HepG2 (cell line): ENCODE data around the gene PPFIA2. TPM values are rescaled to one million over a fixed set of nuclear protein-coding genes. Genes with fewer than 3 reads are reported as not detected.

Experiments
- ATAC-seq: fragments of 200-7000 bp; cut with Tn5 transposase; 3 replicates; pipeline ENCODE4 v1.9.1; 2020; ENCODE audit warnings: mild to moderate bottlenecking, moderate library complexity
- BruUV-seq: library from RNA; stranded (reverse); fragments of 400-500 nt; replicated peaks from 2 replicates; lab custom pipeline; 2021; lab: Mats Ljungman, UMichigan
- CTCF ChIA-PET: fragments of 300-600 bp; formaldehyde crosslinking; extraction: SDS; loops from one replicate; lab custom pipeline; 2021; ENCODE audit warnings: low total read pairs, inconsistent platforms, low intra/inter-chr PET ratio; lab: Yijun Ruan, JAX
- POLR2A ChIA-PET: fragments of 350-600 bp; sonication (Branson Sonifier 250); formaldehyde crosslinking; loops from one replicate; lab custom pipeline; 2020; ENCODE audit warnings: antibody characterized with exemption, inconsistent platforms; lab: Yijun Ruan, JAX
- DNase-seq: peaks from one replicate; pipeline ENCODE4 v3.0.0-alpha.2; 2015; ENCODE audit warnings: low spot score
- FAIRE-seq: peaks from 3 replicates; lab custom pipeline; 2011; peaks lifted over from hg19 to GRCh38; lab: Jason Lieb, UNC
- H2AFZ ChIP-seq: one replicate; pipeline ENCODE4 v1.6.1; 2011; ENCODE audit warnings: low read length, inconsistent platforms
- H3K27ac ChIP-seq: fragments of 300-600 bp; 3 replicates; pipeline ENCODE4 v1.8.0; 2011; ENCODE audit warnings: mixed run types, mild to moderate bottlenecking, mixed read lengths, low read length, inconsistent platforms; ENCODE audit not compliant: insufficient read depth; ENCODE audit errors: extremely low read length
- H3K27me3 ChIP-seq, 2 experiments: fragments of 200-600 bp in 1 of 2; 2 replicates in 1 of 2; 3 replicates in 1 of 2; pipeline versions ENCODE4 v1.6.0 to v1.8.0; 2011; ENCODE audit warnings: low read length in 2 of 2, mild to moderate bottlenecking in 2 of 2, moderate library complexity in 2 of 2, inconsistent platforms in 1 of 2; ENCODE audit not compliant: insufficient read depth in 2 of 2, control insufficient read depth in 1 of 2
- H3K36me3 ChIP-seq, 2 experiments: fragments of 200-600 bp in 1 of 2; replicated peaks in 1 of 2; 2 replicates in 1 of 2; 3 replicates in 1 of 2; pipeline versions ENCODE4 v1.5.1 to v1.8.0; 2011; ENCODE audit warnings: low read length in 2 of 2, inconsistent platforms in 1 of 2; ENCODE audit not compliant: insufficient read depth in 2 of 2, control insufficient read depth in 1 of 2
- H3K4me1 ChIP-seq: 2 replicates; pipeline ENCODE4 v1.5.1; 2012; ENCODE audit warnings: low read length, inconsistent platforms; ENCODE audit not compliant: insufficient read depth
- H3K4me2 ChIP-seq: 2 replicates; pipeline ENCODE4 v1.6.0; 2011; ENCODE audit warnings: low read depth, low read length, inconsistent platforms
- H3K4me3 ChIP-seq, 3 experiments: fragments of 200-600 bp in 1 of 3; sonication (generic), shearing (Covaris generic) in 1 of 3; replicated peaks in 1 of 3; 2 replicates each; pipeline ENCODE4 v1.5.1; 2011 to 2016; ENCODE audit warnings: low read length in 3 of 3, inconsistent platforms in 2 of 3, low read depth in 2 of 3, mild to moderate bottlenecking in 2 of 3, control low read depth in 1 of 3, mixed read lengths in 1 of 3; ENCODE audit not compliant: insufficient read depth in 1 of 3
- H3K79me2 ChIP-seq: one replicate; pipeline ENCODE4 v1.6.1; 2011; ENCODE audit warnings: low read length, inconsistent platforms; ENCODE audit not compliant: insufficient read depth
- H3K9ac ChIP-seq: 2 replicates; pipeline ENCODE4 v1.6.0; 2011; ENCODE audit warnings: mild to moderate bottlenecking, low read depth, low read length, inconsistent platforms; ENCODE audit not compliant: insufficient read depth
- H3K9me3 ChIP-seq: 2 replicates; pipeline ENCODE4 v1.5.1; 2012; ENCODE audit warnings: mild to moderate bottlenecking, low read length
- H4K20me1 ChIP-seq: 2 replicates; pipeline ENCODE4 v1.6.0; 2011; ENCODE audit warnings: inconsistent platforms, mild to moderate bottlenecking, low read length, moderate library complexity; ENCODE audit not compliant: insufficient read depth
- AGO2 ChIP-seq: fragments of 200-400 bp; formaldehyde crosslinking; optimal IDR thresholded peaks from 2 replicates; pipeline ENCODE3; 2017; ENCODE audit warnings: mild to moderate bottlenecking, low read depth, low read length, moderate library complexity
- CENPX ChIP-seq: sonication (generic); formaldehyde crosslinking; IDR thresholded peaks from 2 replicates; pipeline ENCODE4 v1.9.0; 2021; ENCODE audit warnings: mild to moderate bottlenecking, missing genetic modification reagents, moderate library complexity
- DMTF1 ChIP-seq: sonication (generic); formaldehyde crosslinking; IDR thresholded peaks from 2 replicates; pipeline ENCODE4 v1.4.0; 2020; ENCODE audit warnings: mild to moderate bottlenecking, missing genetic modification reagents
- FUBP1 ChIP-seq: sonication (generic); formaldehyde crosslinking; IDR thresholded peaks from 2 replicates; pipeline ENCODE4 v1.5.1; 2020; ENCODE audit warnings: missing genetic modification reagents, mild to moderate bottlenecking, borderline replicate concordance
- GPBP1L1 ChIP-seq: sonication (generic); formaldehyde crosslinking; IDR thresholded peaks from 2 replicates; pipeline ENCODE4 v1.5.0; 2020; ENCODE audit warnings: mild to moderate bottlenecking, missing genetic modification reagents
- GZF1 ChIP-seq: sonication (generic); formaldehyde crosslinking; IDR thresholded peaks from 2 replicates; pipeline ENCODE4 v1.5.1; 2020; ENCODE audit warnings: mild to moderate bottlenecking, missing genetic modification reagents
- LCORL ChIP-seq, 2 experiments: fragments of 450-650 bp in 1 of 2; sonication (generic) in 1 of 2; formaldehyde crosslinking in 1 of 2; IDR thresholded peaks; 2 replicates each; pipeline versions ENCODE4 v1.5.0 to v1.6.1; 2017 to 2020; ENCODE audit warnings: antibody characterized with exemption in 1 of 2, missing genetic modification reagents in 1 of 2
- SIN3B ChIP-seq: fragments of 150-350 bp; IDR thresholded peaks from 2 replicates; pipeline ENCODE4 v1.6.1; 2014; ENCODE audit warnings: low read length
- SMC3 ChIP-seq: IDR thresholded peaks from 2 replicates; pipeline ENCODE4 v1.6.1; 2011; ENCODE audit warnings: low read length, improper control_type of control experiment
- SOX13 ChIP-seq, 3 experiments: fragments of 450-650 bp in 1 of 3; sonication (generic) in 1 of 3; formaldehyde crosslinking in 1 of 3; IDR thresholded peaks in 2 of 3; conservative IDR thresholded peaks in 1 of 3; 2 replicates each; pipeline versions ENCODE4 v1.5.0 to v1.6.1; 2016 to 2020; ENCODE audit warnings: antibody characterized with exemption in 1 of 3, mild to moderate bottlenecking in 1 of 3, missing compliant biosample characterization in 1 of 3, missing genetic modification reagents in 1 of 3, moderate library complexity in 1 of 3
- SP2 ChIP-seq: sonication (generic); formaldehyde crosslinking; IDR thresholded peaks from 2 replicates; pipeline ENCODE4 v1.5.1; 2020; ENCODE audit warnings: mild to moderate bottlenecking, missing genetic modification reagents
- ZEB1 ChIP-seq: IDR thresholded peaks from 2 replicates; pipeline ENCODE4 v1.6.1; 2012; ENCODE audit warnings: mild to moderate bottlenecking, low read depth, inconsistent platforms; ENCODE audit not compliant: insufficient replicate concordance
- ZNF253 ChIP-seq: sonication (generic); formaldehyde crosslinking; IDR thresholded peaks from 2 replicates; pipeline ENCODE4 v1.8.0; 2022; ENCODE audit warnings: mild to moderate bottlenecking, missing genetic modification reagents, borderline replicate concordance
- ZNF264 ChIP-seq: sonication (generic); formaldehyde crosslinking; IDR thresholded peaks from 2 replicates; pipeline ENCODE4 v1.4.0; 2020; ENCODE audit warnings: missing genetic modification reagents
- ZNF614 ChIP-seq: IDR thresholded peaks from 2 replicates; pipeline ENCODE4 v1.6.1; 2018; ENCODE audit warnings: missing biosample characterization, missing genetic modification reagents, inconsistent platforms, borderline replicate concordance
- ZNF619 ChIP-seq: sonication (generic); formaldehyde crosslinking; IDR thresholded peaks from 2 replicates; pipeline ENCODE4 v1.4.0; 2020; ENCODE audit warnings: mild to moderate bottlenecking, missing genetic modification reagents
- ZNF75D ChIP-seq: sonication (generic); formaldehyde crosslinking; IDR thresholded peaks from 2 replicates; pipeline ENCODE4 v1.8.1; 2023; ENCODE audit warnings: missing genetic modification reagents, mild to moderate bottlenecking, borderline replicate concordance
- ZNF883 ChIP-seq: sonication (generic); formaldehyde crosslinking; IDR thresholded peaks from 2 replicates; pipeline ENCODE4 v1.5.1; 2020; ENCODE audit warnings: mild to moderate bottlenecking, missing genetic modification reagents; ENCODE audit errors: not compliant biosample characterization
- ZSCAN21 ChIP-seq: sonication (generic); formaldehyde crosslinking; IDR thresholded peaks from 2 replicates; pipeline ENCODE4 v1.8.0; 2022; ENCODE audit warnings: mild to moderate bottlenecking, missing genetic modification reagents, moderate library complexity, borderline replicate concordance
- WGBS: methylation state at CpG from one replicate; pipeline ENCODE4 v1.1.6; 2017; ENCODE audit warnings: low lambda C conversion rate; 5-methylcytosine and 5-hydroxymethylcytosine counted together
- in situ Hi-C: cut with HindIII; loops from 2 replicates; pipeline ENCODE4 v1.10.0; 2017; ENCODE audit warnings: low pct_unique_long_range_greater_than_20kb; ENCODE audit not compliant: extremely low pct_ligation_motif_present
- intact Hi-C: fragments of 100-400 bp; cut with micrococcal nuclease; formaldehyde crosslinking; loops from one replicate; pipeline ENCODE4 v1.10.0; 2022; ENCODE audit not compliant: unreplicated experiment
- polyA plus RNA-seq, 8 experiments: library from polyadenylated mRNA; depleted of rRNA in 3 of 8; stranded (reverse) in 7 of 8; unstranded in 1 of 8; fragments of >200 nt; fragmentation: Illumina TruSeq in 4 of 8; extraction: Trizol in 4 of 8; gene quantifications; 2 replicates each; pipeline versions ENCODE4 v1.2.1 to v1.2.3, GENCODE V29; 2011 to 2016; ENCODE audit warnings: low read depth in 4 of 8, missing spikeins in 1 of 8, mixed read lengths in 1 of 8; ENCODE audit not compliant: insufficient read depth in 1 of 8
- total RNA-seq, 5 experiments: library from RNA; depleted of rRNA; stranded (reverse); fragments of >200 nt; fragmentation: Illumina TruSeq; extraction: Trizol; gene quantifications; 2 replicates each; pipeline ENCODE4 v1.2.3, GENCODE V29; 2016; ENCODE audit warnings: low read depth in 1 of 5

PPFIA2 gene
- total and polyA plus RNA-seq, 2 of the 13 experiments (the other 11 are each of a cell fraction or from before 2014, with no cell fraction given), result 0.05 TPM; not detected in 1

GRCh38 chr12:81723361-81723760, 35.8 kb downstream of the PPFIA2 start (continued):
- TF ChIP-seq LCORL (IDR thresholded peaks at IDR 0.05) (no peak), LCORL (CRISPR knock-in tag; IDR thresholded peaks at IDR 0.05) (no peak), ZNF883 (CRISPR knock-in tag) (no peak), GZF1 (CRISPR knock-in tag) (no peak), SMC3 (no peak), AGO2 (no peak), GPBP1L1 (CRISPR knock-in tag) (no peak), SP2 (CRISPR knock-in tag) (no peak), ZNF619 (no peak)

- in situ Hi-C loops (no loop called here), intact Hi-C loops (no loop called here)
- H2AFZ ChIP-seq, result no peak overlapping the region
- no peaks in the 10 kb centered on the region for H3K9me3 ChIP-seq
- H3K27ac ChIP-seq, result no peak overlapping the region
- no peak for FAIRE-seq
- no peak overlapping the region for H3K4me3 ChIP-seq
- POLR2A ChIA-PET, result no interaction called here
- BruUV-seq, result no TSS peak
- H3K27me3 ChIP-seq, result no peaks in the 10 kb centered on the region
- DNase-seq, result no peak
- no peak overlapping the region for H3K4me2 ChIP-seq
- CTCF ChIA-PET, result no interaction called here
- H3K4me1 ChIP-seq, result no peaks in the 10 kb centered on the region
- WGBS, result 0% methylated on average over 1 of the region's 1 CpG
- H4K20me1 ChIP-seq, result no peaks in the 10 kb centered on the region
- H3K79me2 ChIP-seq, result no peaks in the 10 kb centered on the region
- no peak for ATAC-seq
- H3K9ac ChIP-seq, result no peak overlapping the region
- H3K36me3 ChIP-seq, result no peaks in the 10 kb centered on the region
- TF ChIP-seq ZNF253 (no peak), CENPX (no peak), SIN3B (no peak), ZSCAN21 (CRISPR knock-in tag) (no peak), SOX13 (IDR thresholded peaks at IDR 0.05) (no peak), SOX13 (CRISPR knock-in tag; conservative IDR thresholded peaks at IDR 0.05 in 1 of 2, IDR thresholded peaks at IDR 0.05 in 1 of 2) (no peak), DMTF1 (CRISPR knock-in tag) (no peak), ZEB1 (no peak), ZNF75D (no peak), FUBP1 (CRISPR knock-in tag) (no peak), ZNF614 (CRISPR knock-in tag) (no peak), ZNF264 (CRISPR knock-in tag) (no peak)
Measured at GRCh38 chr12:81722004-81722403, 37.1 kb downstream of the PPFIA2 start.
